Measurements from ENCODE around the gene LRP1B.

- TF ChIP-seq CTCF (conservative IDR thresholded peaks at IDR 0.05 in 1 of 2, IDR thresholded peaks at IDR 0.05 in 1 of 2; ENCODE audit: low read depth in 1 of 2, low read length in 2 of 2) (no peak), EZH2 (IDR thresholded peaks at IDR 0.05; ENCODE audit: low read length, missing control alignments) (no peak)
Measured at GRCh38 chr2:140457483-140457882, 1673.3 kb downstream of the LRP1B start.

Data from fibroblast of lung (primary cell).